Loucy (cell line): ENCODE results near the gene ATXN7L1.

Experiments used
- H2AFZ ChIP-seq: fragments of 200-600 bp; sonication (generic); 2 replicates; pipeline ENCODE4 v1.6.0; 2016; ENCODE audit warnings: antibody characterized with exemption, mild to moderate bottlenecking, low read length, moderate library complexity
- H3F3A ChIP-seq: fragments of 200-600 bp; 2 replicates; pipeline ENCODE4 v1.6.0; 2016; ENCODE audit warnings: antibody characterized with exemption, low read depth, mild to moderate bottlenecking
- H3K27me3 ChIP-seq: fragments of 200-600 bp; sonication (generic); 2 replicates; pipeline ENCODE4 v1.6.1; 2014; ENCODE audit warnings: low read length, mild to moderate bottlenecking; ENCODE audit not compliant: insufficient read depth, poor library complexity, severe bottlenecking
- H3K36me3 ChIP-seq: fragments of 200-600 bp; sonication (generic); 2 replicates; pipeline ENCODE4 v1.6.1; 2016; ENCODE audit warnings: low read length; ENCODE audit not compliant: insufficient read depth
- H3K4me1 ChIP-seq: fragments of 200-600 bp; sonication (generic); 2 replicates; pipeline ENCODE4 v1.5.1; 2014; ENCODE audit warnings: low read length, mild to moderate bottlenecking; ENCODE audit not compliant: insufficient read depth, poor library complexity, severe bottlenecking
- H3K4me2 ChIP-seq: fragments of 200-600 bp; sonication (generic); 2 replicates; pipeline ENCODE4 v1.6.0; 2014; ENCODE audit warnings: antibody characterized with exemption, low read length, low read depth, mild to moderate bottlenecking; ENCODE audit not compliant: poor library complexity, severe bottlenecking
- H3K4me3 ChIP-seq: fragments of 200-600 bp; sonication (generic); 2 replicates; pipeline ENCODE4 v1.5.1; 2014; ENCODE audit warnings: low read length, mild to moderate bottlenecking, mixed read lengths; ENCODE audit not compliant: poor library complexity, severe bottlenecking
- H3K79me2 ChIP-seq: fragments of 200-600 bp; sonication (generic); 2 replicates; pipeline ENCODE4 v1.6.1; 2014; ENCODE audit warnings: low read length; ENCODE audit not compliant: insufficient read depth
- H3K9ac ChIP-seq: fragments of 200-600 bp; sonication (generic); 2 replicates; pipeline ENCODE4 v1.6.0; 2014; ENCODE audit warnings: mild to moderate bottlenecking, low read depth, low read length, moderate library complexity; ENCODE audit not compliant: poor library complexity, severe bottlenecking
- H3K9me2 ChIP-seq: fragments of 200-600 bp; sonication (generic); replicated peaks from 2 replicates; pipeline ENCODE4 v1.6.1; 2016; ENCODE audit warnings: low read depth, low read length, mixed read lengths
- H3K9me3 ChIP-seq: fragments of 200-600 bp; sonication (generic); 2 replicates; pipeline ENCODE4 v1.6.1; 2014; ENCODE audit warnings: mild to moderate bottlenecking, antibody characterized with exemption, low read length, low read depth; ENCODE audit not compliant: insufficient read depth
- H4K20me1 ChIP-seq: fragments of 200-600 bp; sonication (generic); 2 replicates; pipeline ENCODE4 v1.6.0; 2014; ENCODE audit warnings: antibody characterized with exemption, low read length, mild to moderate bottlenecking; ENCODE audit not compliant: insufficient read depth, poor library complexity, severe bottlenecking
- EZH2phosphoT487 ChIP-seq: fragments of 200-600 bp; IDR thresholded peaks from 2 replicates; pipeline ENCODE4 v1.6.1; 2018; ENCODE audit warnings: antibody characterized with exemption, mild to moderate bottlenecking, moderate library complexity, borderline replicate concordance
- TF ChIP-seq, protein P1 (sequence below): fragments of 200-600 bp; sonication (generic); conservative IDR thresholded peaks from 2 replicates; pipeline ENCODE4 v1.5.1; 2014; ENCODE audit warnings: mild to moderate bottlenecking, antibody characterized with exemption, low read length

The ATXN7L1 gene

DNA sequence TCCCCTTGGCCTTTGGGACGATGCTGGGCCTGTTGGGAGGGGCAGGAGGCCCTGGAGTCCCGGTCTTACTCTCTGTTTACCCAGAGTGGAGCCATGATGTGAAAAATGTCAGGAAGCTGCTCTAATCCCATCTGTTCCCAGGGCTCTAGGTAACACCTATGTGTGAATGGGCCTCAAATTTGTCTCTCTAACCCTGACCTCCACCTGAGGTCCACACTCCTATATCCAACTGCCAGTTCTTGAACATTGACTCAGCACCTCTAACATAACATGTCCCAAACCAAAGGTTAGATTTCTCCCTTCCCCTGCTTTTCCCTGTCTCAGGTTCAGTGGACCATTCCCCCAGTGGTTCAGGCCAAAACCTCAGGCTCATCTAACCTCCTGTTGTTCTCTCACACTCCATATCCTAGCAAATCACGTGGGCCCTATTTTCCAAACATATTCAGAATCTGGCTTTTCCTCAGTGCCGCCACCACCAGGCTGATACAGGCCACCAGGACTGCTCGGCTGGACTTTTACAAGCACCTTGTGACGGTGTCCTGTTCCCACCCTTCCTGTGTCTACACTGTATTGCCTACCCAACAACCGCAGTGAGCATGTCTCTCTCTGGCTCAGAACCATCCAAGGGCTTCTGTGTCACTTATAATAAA lies 130.6 kb downstream of the ATXN7L1 start:
- H4K20me1 ChIP-seq, result no peaks in the 10 kb centered on the region
- H3K36me3 ChIP-seq, result no peaks in the 10 kb centered on the region
- no peaks in the 10 kb centered on the region for H3K9me2 ChIP-seq
- no peaks in the 10 kb centered on the region for H3K79me2 ChIP-seq
- H3K27me3 ChIP-seq, result no peaks in the 10 kb centered on the region
- no peak overlapping the region for H3K4me2 ChIP-seq
- no peaks in the 10 kb centered on the region for H3K4me1 ChIP-seq
- no peak overlapping the region for H3K9ac ChIP-seq
- H3F3A ChIP-seq, result no peaks in the 10 kb centered on the region
- H2AFZ ChIP-seq, result no peak overlapping the region
- H3K4me3 ChIP-seq, result no peak overlapping the region
- no peak for TF ChIP-seq EZH2phosphoT487
- TF ChIP-seq, protein P1, sequence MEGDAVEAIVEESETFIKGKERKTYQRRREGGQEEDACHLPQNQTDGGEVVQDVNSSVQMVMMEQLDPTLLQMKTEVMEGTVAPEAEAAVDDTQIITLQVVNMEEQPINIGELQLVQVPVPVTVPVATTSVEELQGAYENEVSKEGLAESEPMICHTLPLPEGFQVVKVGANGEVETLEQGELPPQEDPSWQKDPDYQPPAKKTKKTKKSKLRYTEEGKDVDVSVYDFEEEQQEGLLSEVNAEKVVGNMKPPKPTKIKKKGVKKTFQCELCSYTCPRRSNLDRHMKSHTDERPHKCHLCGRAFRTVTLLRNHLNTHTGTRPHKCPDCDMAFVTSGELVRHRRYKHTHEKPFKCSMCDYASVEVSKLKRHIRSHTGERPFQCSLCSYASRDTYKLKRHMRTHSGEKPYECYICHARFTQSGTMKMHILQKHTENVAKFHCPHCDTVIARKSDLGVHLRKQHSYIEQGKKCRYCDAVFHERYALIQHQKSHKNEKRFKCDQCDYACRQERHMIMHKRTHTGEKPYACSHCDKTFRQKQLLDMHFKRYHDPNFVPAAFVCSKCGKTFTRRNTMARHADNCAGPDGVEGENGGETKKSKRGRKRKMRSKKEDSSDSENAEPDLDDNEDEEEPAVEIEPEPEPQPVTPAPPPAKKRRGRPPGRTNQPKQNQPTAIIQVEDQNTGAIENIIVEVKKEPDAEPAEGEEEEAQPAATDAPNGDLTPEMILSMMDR, result no peak
- H3K9me3 ChIP-seq, result no peaks in the 10 kb centered on the region

DNA sequence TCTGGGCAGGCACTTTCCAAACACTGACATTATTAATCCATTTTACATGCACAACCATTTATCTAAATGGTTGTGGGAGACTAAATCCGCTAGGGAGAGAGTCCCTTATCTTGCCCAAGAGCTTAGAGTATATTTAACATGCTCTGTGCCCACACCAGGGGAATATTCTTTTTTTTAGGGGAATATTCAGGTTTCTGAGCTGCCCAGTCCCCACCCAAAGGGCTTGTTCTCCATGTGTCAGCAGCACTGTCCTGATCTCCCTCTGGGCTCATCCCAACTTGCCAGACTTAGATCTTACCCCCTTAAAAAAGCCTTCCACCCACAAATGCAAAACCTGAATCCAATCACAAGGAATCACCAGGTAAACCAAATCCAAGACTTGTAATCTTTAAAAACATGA lies 132.1 kb downstream of the ATXN7L1 start:
- no peak overlapping the region for H3K4me3 ChIP-seq
- no peak overlapping the region for H2AFZ ChIP-seq
- H3K79me2 ChIP-seq, result no peaks in the 10 kb centered on the region
- no peaks in the 10 kb centered on the region for H3K4me1 ChIP-seq
- no peaks in the 10 kb centered on the region for H3K9me3 ChIP-seq
- no peaks in the 10 kb centered on the region for H3K9me2 ChIP-seq
- no peaks in the 10 kb centered on the region for H3K27me3 ChIP-seq
- H3K9ac ChIP-seq, result no peak overlapping the region
- H3K36me3 ChIP-seq, result no peaks in the 10 kb centered on the region
- no peaks in the 10 kb centered on the region for H4K20me1 ChIP-seq
- H3K4me2 ChIP-seq, result no peak overlapping the region
- no peaks in the 10 kb centered on the region for H3F3A ChIP-seq
- TF ChIP-seq EZH2phosphoT487, result no peak
- TF ChIP-seq, protein P1, result no peak

DNA sequence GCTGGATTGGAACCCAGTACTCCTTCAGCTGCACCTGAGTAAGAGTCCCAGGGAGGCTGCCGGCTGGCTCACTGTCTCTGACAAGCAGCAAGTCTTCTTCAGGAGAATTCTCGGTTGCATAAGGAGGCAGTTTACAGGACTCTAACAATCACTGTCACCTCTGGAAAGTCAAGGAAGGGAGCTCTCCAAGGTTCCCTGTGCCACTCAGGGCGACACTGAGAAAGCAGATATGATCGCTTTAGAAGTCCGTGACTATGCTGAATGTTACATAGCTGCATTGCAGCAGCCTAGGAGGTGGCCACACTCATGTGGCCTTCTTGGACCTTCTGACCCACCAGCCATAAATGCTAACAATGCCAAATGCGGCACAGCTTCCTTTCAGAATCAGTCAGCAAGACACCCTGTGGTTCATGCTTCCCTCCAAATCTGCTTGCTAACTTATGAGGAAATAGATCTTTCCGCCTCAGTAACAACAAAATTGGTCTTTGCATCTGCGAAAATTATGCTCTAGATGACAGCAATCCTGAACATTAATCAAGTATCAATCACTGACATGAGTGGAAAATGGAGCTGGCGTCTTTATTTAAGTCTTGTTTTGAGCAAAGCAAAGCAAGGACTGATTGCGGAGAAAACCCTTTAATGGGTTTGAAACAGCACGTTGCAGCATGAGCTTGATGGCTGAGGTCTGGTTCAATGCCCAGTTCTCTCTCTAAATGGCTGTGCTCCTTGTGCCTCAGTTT lies 132.9 kb downstream of the ATXN7L1 start:
- Histone ChIP-seq H3K79me2 (no peaks in the 10 kb centered on the region), H4K20me1 (no peaks in the 10 kb centered on the region), H3K27me3 (no peaks in the 10 kb centered on the region), H3K36me3 (no peaks in the 10 kb centered on the region), H2AFZ (no peak overlapping the region), H3K4me2 (no peak overlapping the region), H3K9me2 (no peaks in the 10 kb centered on the region), H3K9me3 (no peaks in the 10 kb centered on the region), H3K4me3 (no peak overlapping the region), H3K9ac (no peak overlapping the region), H3F3A (no peaks in the 10 kb centered on the region), H3K4me1 (no peaks in the 10 kb centered on the region)
- no peak for TF ChIP-seq EZH2phosphoT487
- TF ChIP-seq, protein P1, result no peak
